WI38 (cell line): ENCODE data around the gene SINHCAF.

Experiments used
- H3K4me3 ChIP-seq: 2 replicates; pipeline ENCODE4 v1.5.1; 2011; ENCODE audit warnings: low read depth, mild to moderate bottlenecking, control low read depth, low read length
- TF ChIP-seq, protein P1 (sequence below): IDR thresholded peaks from 2 replicates; pipeline ENCODE4 v1.5.1; 2012; ENCODE audit warnings: low read depth, mild to moderate bottlenecking, control low read depth, low read length

The SINHCAF gene

GRCh38 chr12:31321897-31322228 lies 4.1 kb downstream of the SINHCAF start:
- no peak overlapping the region for H3K4me3 ChIP-seq
- TF ChIP-seq, protein P1, sequence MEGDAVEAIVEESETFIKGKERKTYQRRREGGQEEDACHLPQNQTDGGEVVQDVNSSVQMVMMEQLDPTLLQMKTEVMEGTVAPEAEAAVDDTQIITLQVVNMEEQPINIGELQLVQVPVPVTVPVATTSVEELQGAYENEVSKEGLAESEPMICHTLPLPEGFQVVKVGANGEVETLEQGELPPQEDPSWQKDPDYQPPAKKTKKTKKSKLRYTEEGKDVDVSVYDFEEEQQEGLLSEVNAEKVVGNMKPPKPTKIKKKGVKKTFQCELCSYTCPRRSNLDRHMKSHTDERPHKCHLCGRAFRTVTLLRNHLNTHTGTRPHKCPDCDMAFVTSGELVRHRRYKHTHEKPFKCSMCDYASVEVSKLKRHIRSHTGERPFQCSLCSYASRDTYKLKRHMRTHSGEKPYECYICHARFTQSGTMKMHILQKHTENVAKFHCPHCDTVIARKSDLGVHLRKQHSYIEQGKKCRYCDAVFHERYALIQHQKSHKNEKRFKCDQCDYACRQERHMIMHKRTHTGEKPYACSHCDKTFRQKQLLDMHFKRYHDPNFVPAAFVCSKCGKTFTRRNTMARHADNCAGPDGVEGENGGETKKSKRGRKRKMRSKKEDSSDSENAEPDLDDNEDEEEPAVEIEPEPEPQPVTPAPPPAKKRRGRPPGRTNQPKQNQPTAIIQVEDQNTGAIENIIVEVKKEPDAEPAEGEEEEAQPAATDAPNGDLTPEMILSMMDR, result no peak

- H3K4me3 ChIP-seq, result no peak overlapping the region
- TF ChIP-seq, protein P1, result no peak
Measured at GRCh38 chr12:31321186-31321896, 4.6 kb downstream of the SINHCAF start.

GRCh38 chr12:31318657-31319269 lies 7.2 kb downstream of the SINHCAF start:
- no peak overlapping the region for H3K4me3 ChIP-seq
- TF ChIP-seq, protein P1, result no peak

- TF ChIP-seq, protein P1, result no peak
- H3K4me3 ChIP-seq, result peak overlapping the region; percentile 55
Measured at GRCh38 chr12:31317471-31318395, 8.2 kb downstream of the SINHCAF start.

GRCh38 chr12:31316891-31317290 lies 9.1 kb downstream of the SINHCAF start:
- H3K4me3 ChIP-seq, result peak overlapping the region; percentile 55
- TF ChIP-seq, protein P1, result no peak

GRCh38 chr12:31315784-31316465 lies 10.0 kb downstream of the SINHCAF start:
- H3K4me3 ChIP-seq, result no peak overlapping the region
- TF ChIP-seq, protein P1, result no peak
